ENCODE measurements around the gene LAMC3. TPM values are rescaled to one million over a fixed set of nuclear protein-coding genes. Genes with fewer than 3 reads are reported as not detected.

The LAMC3 gene
- total and polyA plus RNA-seq, 9 of the 15 experiments (the other 6 are each of a cell fraction or from before 2014, with no cell fraction given) = 0.10 TPM; not detected in 8

GRCh38 chr9:131048820-131049219 is 39.8 kb downstream of the LAMC3 start:
- ChIA-PET CTCF (ENCODE audit: low intra/inter-chr PET ratio) (interaction anchor here (3.0 to 8.2 kb wide), 2 partner anchors 50 to 179 kb away, joined by 11 to 201 read pairs; no protein-coding TSS in a partner anchor), POLR2A (interaction anchor here (0.6 to 99.3 kb wide), 17 partner anchors 8 to 544 kb away, joined by 3 to 3336 read pairs (median 4); partner anchors contain the start of genes AIF1L and NUP214)
- Histone ChIP-seq H3K36me3 (ENCODE audit: control insufficient read depth, insufficient read depth, low read length) (no peaks in the 10 kb centered on the region), H3K27ac (ENCODE audit: extremely low read depth, low read depth, low read length) (no peak overlapping the region), H3K4me2 (ENCODE audit: insufficient read depth, low read length) (no peak overlapping the region), H3K9me3 (replicated peaks; ENCODE audit: control insufficient read depth, insufficient read depth, low read depth, low read length) (no peaks in the 10 kb centered on the region), H3K9ac (ENCODE audit: insufficient read depth in 1 of 2, low read depth in 2 of 2, low read length in 2 of 2) (no peak overlapping the region), H3K27me3 (ENCODE audit: control insufficient read depth in 2 of 2, insufficient read depth in 2 of 2, low read length in 2 of 2) (peaks cover 57 to 75% of the 10 kb centered on the region in 2 experiments), H4K20me1 (replicated peaks; ENCODE audit: control insufficient read depth, insufficient read depth, low read length) (peaks cover 38% of the 10 kb centered on the region), H3K9me1 (ENCODE audit: control insufficient read depth, insufficient read depth, low read length) (peaks cover 4% of the 10 kb centered on the region), H3K4me1 (replicated peaks in 1 of 2; ENCODE audit: control insufficient read depth in 2 of 2, insufficient read depth in 2 of 2, low read length in 2 of 2) (peaks cover 0 to 33% of the 10 kb centered on the region in 2 experiments; a peak in 3 of 5 replicates), H2AFZ (ENCODE audit: low read depth, low read length) (no peak overlapping the region), H3K4me3 (no peak overlapping the region), H3K79me2 (ENCODE audit: control insufficient read depth, insufficient read depth, low read length) (no peaks in the 10 kb centered on the region)
- no peak for ATAC-seq
- TF ChIP-seq ZNF76 (CRISPR knock-in tag; IDR thresholded peaks at IDR 0.05; ENCODE audit: borderline replicate concordance) (no peak), XRCC4 (IDR thresholded peaks at IDR 0.05; ENCODE audit: extremely low read depth, insufficient read depth, insufficient read length) (no peak), RBM34 (IDR thresholded peaks at IDR 0.05; ENCODE audit: borderline replicate concordance, insufficient read depth, low read length) (no peak), MCM3 (IDR thresholded peaks at IDR 0.05) (no peak), RREB1 (CRISPR knock-in tag; IDR thresholded peaks at IDR 0.05) (no peak), TEAD2 (tag; IDR thresholded peaks at IDR 0.05) (no peak), MLLT1 (IDR thresholded peaks at IDR 0.05) (no peak), ZC3H8 (IDR thresholded peaks at IDR 0.05) (no peak), TCF7L2 (IDR thresholded peaks at IDR 0.05; ENCODE audit: low read depth, low read length) (no peak), GTF2A2 (tag; IDR thresholded peaks at IDR 0.05) (no peak), ZNF140 (CRISPR knock-in tag; IDR thresholded peaks at IDR 0.05) (no peak), ZBTB8A (IDR thresholded peaks at IDR 0.05; ENCODE audit: partially characterized antibody) (no peak), CGGBP1 (CRISPR knock-in tag; IDR thresholded peaks at IDR 0.05) (no peak)
- intact Hi-C loops (cut with micrococcal nuclease) = no loop called here
- no TSS peak for BruUV-seq (replicated peaks)
- no peak for FAIRE-seq
- 3% methylated on average over 8 of the region's 8 CpGs for WGBS (ENCODE audit: insufficient coverage, low coverage, missing lambda C conversion rate)
- in situ Hi-C loops (cut with MboI) = no loop called here
- no peak for DNase-seq (ENCODE audit: extremely low read depth in 1 of 4, low spot score in 3 of 4)

Data from K562 (cell line).